Endodermal cell (in vitro differentiated cells): ENCODE results near the gene SLC44A4. TPM values are rescaled to one million over a fixed set of nuclear protein-coding genes. Genes with fewer than 3 reads are reported as not detected.

ENCODE experiments used
- DNase-seq: peaks from one replicate; pipeline ENCODE4 v3.0.0-alpha.2; 2017
- H3K27ac ChIP-seq: 2 replicates; pipeline ENCODE4 v1.5.1; 2013; ENCODE audit warnings: mild to moderate bottlenecking, low read depth, low read length, moderate library complexity
- H3K27me3 ChIP-seq: 2 replicates; pipeline ENCODE4 v1.6.1; 2013; ENCODE audit warnings: mild to moderate bottlenecking, low read length, moderate library complexity; ENCODE audit not compliant: insufficient read depth, control insufficient read depth, poor library complexity, severe bottlenecking
- H3K36me3 ChIP-seq: 2 replicates; pipeline ENCODE4 v1.7.0; 2013; ENCODE audit warnings: mild to moderate bottlenecking, low read length, moderate library complexity; ENCODE audit not compliant: control insufficient read depth, insufficient read depth
- H3K4me1 ChIP-seq: one replicate; pipeline ENCODE4 v1.7.0; 2013; ENCODE audit warnings: low read length; ENCODE audit not compliant: control insufficient read depth, insufficient read depth
- H3K4me3 ChIP-seq: 2 replicates; pipeline ENCODE4 v1.5.1; 2013; ENCODE audit warnings: mild to moderate bottlenecking, low read length, moderate library complexity
- H3K9ac ChIP-seq: 2 replicates; pipeline ENCODE4 v1.6.1; 2013; ENCODE audit warnings: mild to moderate bottlenecking, low read length, moderate library complexity; ENCODE audit not compliant: poor library complexity, severe bottlenecking; ENCODE audit errors: extremely low read depth
- H3K9me3 ChIP-seq: 2 replicates; pipeline ENCODE4 v1.6.1; 2013; ENCODE audit warnings: mild to moderate bottlenecking, low read length, moderate library complexity; ENCODE audit not compliant: control insufficient read depth
- H3K27ac Mint-ChIP-seq: 2 replicates; pipeline ENCODE4 v1.8.0; 2020; ENCODE audit warnings: mixed read lengths
- H3K27me3 Mint-ChIP-seq: 2 replicates; pipeline ENCODE4 v1.8.0; 2021; ENCODE audit warnings: mild to moderate bottlenecking, mixed read lengths; ENCODE audit not compliant: insufficient read depth
- H3K36me3 Mint-ChIP-seq: 2 replicates; pipeline ENCODE4 v1.8.0; 2020; ENCODE audit warnings: low read depth, mixed read lengths
- H3K4me1 Mint-ChIP-seq: 2 replicates; pipeline ENCODE4 v1.8.0; 2020; ENCODE audit warnings: mixed read lengths
- H3K4me3 Mint-ChIP-seq: 2 replicates; pipeline ENCODE4 v1.8.0; 2020; ENCODE audit warnings: mild to moderate bottlenecking, moderate library complexity, mixed read lengths
- H3K9me3 Mint-ChIP-seq: 2 replicates; pipeline ENCODE4 v1.8.0; 2020; ENCODE audit warnings: mild to moderate bottlenecking, mixed read lengths
- WGBS, 2 experiments: methylation state at CpG; one replicate each; pipeline versions ENCODE4 v1.1.5 to v1.1.7; 2013; ENCODE audit warnings: missing lambda C conversion rate in 2 of 2, mixed read lengths in 1 of 2; ENCODE audit not compliant: insufficient coverage in 1 of 2, insufficient read length in 1 of 2; 5-methylcytosine and 5-hydroxymethylcytosine counted together
- total RNA-seq, 2 donors: library from RNA; stranded (reverse); fragmentation: NEBNext Ultra II Directional in 1 of 2; extraction: Animal tissue kit (Norgen Biotek cat#: 25700) in 1 of 2; gene quantifications; 2 replicates in 1 of 2; 3 replicates in 1 of 2; pipeline ENCODE4 v1.2.1, GENCODE V29; 2021
- TF ChIP-seq, protein P1 (sequence below): fragments of 200-600 bp; sonication (generic); conservative IDR thresholded peaks from 2 replicates; pipeline ENCODE4 v1.5.0; 2021; ENCODE audit warnings: antibody characterized with exemption, mild to moderate bottlenecking

SLC44A4 gene
- total RNA-seq, 2 donors from 2014 or later: 1.3 to 3.6 TPM

- Mint-ChIP-seq H3K27ac (no peak overlapping the region), H3K4me1 (no peaks in the 10 kb centered on the region), H3K27me3 (no peaks in the 10 kb centered on the region), H3K9me3 (no peaks in the 10 kb centered on the region), H3K36me3 (peaks cover 72% of the 10 kb centered on the region), H3K4me3 (no peak overlapping the region)
- Histone ChIP-seq H3K27me3 (no peaks in the 10 kb centered on the region), H3K36me3 (peaks cover 71% of the 10 kb centered on the region), H3K9me3 (no peaks in the 10 kb centered on the region), H3K27ac (no peak overlapping the region), H3K4me3 (no peak overlapping the region), H3K9ac (no peak overlapping the region), H3K4me1 (no peaks in the 10 kb centered on the region)
- DNase-seq: no peak
- 96% methylated on average over 22 of the region's 22 CpGs for WGBS, 2 experiments
- TF ChIP-seq, protein P1, sequence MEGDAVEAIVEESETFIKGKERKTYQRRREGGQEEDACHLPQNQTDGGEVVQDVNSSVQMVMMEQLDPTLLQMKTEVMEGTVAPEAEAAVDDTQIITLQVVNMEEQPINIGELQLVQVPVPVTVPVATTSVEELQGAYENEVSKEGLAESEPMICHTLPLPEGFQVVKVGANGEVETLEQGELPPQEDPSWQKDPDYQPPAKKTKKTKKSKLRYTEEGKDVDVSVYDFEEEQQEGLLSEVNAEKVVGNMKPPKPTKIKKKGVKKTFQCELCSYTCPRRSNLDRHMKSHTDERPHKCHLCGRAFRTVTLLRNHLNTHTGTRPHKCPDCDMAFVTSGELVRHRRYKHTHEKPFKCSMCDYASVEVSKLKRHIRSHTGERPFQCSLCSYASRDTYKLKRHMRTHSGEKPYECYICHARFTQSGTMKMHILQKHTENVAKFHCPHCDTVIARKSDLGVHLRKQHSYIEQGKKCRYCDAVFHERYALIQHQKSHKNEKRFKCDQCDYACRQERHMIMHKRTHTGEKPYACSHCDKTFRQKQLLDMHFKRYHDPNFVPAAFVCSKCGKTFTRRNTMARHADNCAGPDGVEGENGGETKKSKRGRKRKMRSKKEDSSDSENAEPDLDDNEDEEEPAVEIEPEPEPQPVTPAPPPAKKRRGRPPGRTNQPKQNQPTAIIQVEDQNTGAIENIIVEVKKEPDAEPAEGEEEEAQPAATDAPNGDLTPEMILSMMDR: no peak
Observed at GRCh38 chr6:31884528-31885035, 5.8 kb upstream of the SLC44A4 start.

- Histone ChIP-seq H3K27ac (no peak overlapping the region), H3K9me3 (no peaks in the 10 kb centered on the region), H3K36me3 (peaks cover 62% of the 10 kb centered on the region), H3K4me3 (no peak overlapping the region), H3K4me1 (no peaks in the 10 kb centered on the region), H3K27me3 (no peaks in the 10 kb centered on the region), H3K9ac (no peak overlapping the region)
- TF ChIP-seq, protein P1: no peak
- Mint-ChIP-seq H3K27ac (no peak overlapping the region), H3K27me3 (no peaks in the 10 kb centered on the region), H3K9me3 (no peaks in the 10 kb centered on the region), H3K4me3 (no peak overlapping the region), H3K4me1 (peaks cover 3% of the 10 kb centered on the region), H3K36me3 (peaks cover 67% of the 10 kb centered on the region)
- WGBS, 2 experiments: 96% methylated on average over 11 to 12 of the region's 12 CpGs
- DNase-seq: no peak
Observed at GRCh38 chr6:31883676-31884075, 4.9 kb upstream of the SLC44A4 start.

DNA sequence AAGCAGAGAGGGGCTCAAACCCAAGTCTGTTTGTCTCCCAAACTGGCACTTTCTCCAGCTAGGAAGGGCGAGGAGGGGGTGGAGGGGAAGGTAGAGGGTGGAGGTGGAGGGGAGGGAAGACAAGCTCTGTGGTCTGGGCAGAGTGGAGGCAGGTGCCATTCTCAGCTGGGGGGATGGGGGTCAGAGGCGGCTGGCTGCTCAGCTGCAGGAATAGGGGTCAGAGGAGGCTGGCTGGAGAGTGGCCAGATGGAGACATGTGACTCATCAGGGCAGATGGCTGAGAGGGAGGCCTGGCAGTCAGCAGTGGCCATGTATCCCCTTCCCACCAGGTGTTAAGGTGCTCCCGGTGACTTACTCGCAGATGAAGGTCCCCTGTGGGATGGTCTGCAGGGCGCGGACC is 3.5 kb upstream of the SLC44A4 start:
- TF ChIP-seq, protein P1: no peak
- Histone ChIP-seq H3K4me1 (no peaks in the 10 kb centered on the region), H3K36me3 (peaks cover 49% of the 10 kb centered on the region), H3K4me3 (no peak overlapping the region), H3K27ac (no peak overlapping the region), H3K9me3 (no peaks in the 10 kb centered on the region), H3K9ac (no peak overlapping the region), H3K27me3 (no peaks in the 10 kb centered on the region)
- 96% methylated on average over 6 of the region's 6 CpGs; no CpG with 5 or more reads in 1 of the 2 experiments for WGBS, 2 experiments
- peaks cover 3% of the 10 kb centered on the region for H3K4me1 Mint-ChIP-seq
- no peak for DNase-seq
- H3K27ac Mint-ChIP-seq: no peak overlapping the region
- H3K27me3 Mint-ChIP-seq: no peaks in the 10 kb centered on the region
- no peak overlapping the region for H3K4me3 Mint-ChIP-seq
- H3K9me3 Mint-ChIP-seq: no peaks in the 10 kb centered on the region
- H3K36me3 Mint-ChIP-seq: peaks cover 62% of the 10 kb centered on the region
